Thyroid gland (tissue), 4 donors: ENCODE measurements around the gene BSN. TPM values are rescaled to one million over a fixed set of nuclear protein-coding genes. Genes with fewer than 3 reads are reported as not detected.

ENCODE experiments used
- DNase-seq, 2 donors: peaks; one replicate each; pipeline ENCODE4 v3.0.0-alpha.2; 2019
- H3K27ac ChIP-seq, 3 donors: fragments of 200-600 bp; sonication (generic); 1 replicate in 2 of 3; 2 replicates in 1 of 3; pipeline ENCODE4 v1.5.1; 2016 to 2019; ENCODE audit warnings: mild to moderate bottlenecking in 1 of 3, moderate library complexity in 1 of 3
- H3K27me3 ChIP-seq: fragments of 200-600 bp; sonication (generic); one replicate; pipeline ENCODE4 v1.5.1; 2019
- H3K36me3 ChIP-seq, 2 donors: fragments of 200-600 bp; sonication (generic); one replicate each; pipeline ENCODE4 v1.5.1; 2016 to 2019
- H3K4me1 ChIP-seq, 2 donors: fragments of 200-600 bp; sonication (generic); one replicate each; pipeline ENCODE4 v1.5.1; 2017 to 2019
- H3K4me3 ChIP-seq, 3 donors: fragments of 200-600 bp; sonication (generic); replicated peaks in 1 of 3; 1 replicate in 2 of 3; 2 replicates in 1 of 3; pipeline ENCODE4 v1.5.1; 2016; ENCODE audit warnings: mild to moderate bottlenecking in 1 of 3
- H3K9me3 ChIP-seq: fragments of 200-600 bp; sonication (generic); one replicate; pipeline ENCODE4 v1.5.1; 2017
- POLR2A ChIP-seq, 2 donors: fragments of 450-650 bp; IDR thresholded peaks; one replicate each; pipeline ENCODE4 v1.6.1; 2017; ENCODE audit warnings: antibody characterized with exemption in 2 of 2, mild to moderate bottlenecking in 2 of 2, moderate library complexity in 1 of 2
- WGBS, 2 donors: methylation state at CpG; one replicate each; pipeline ENCODE4 v1.1.5; 2017; 5-methylcytosine and 5-hydroxymethylcytosine counted together
- intact Hi-C: fragments of 100-400 bp; cut with DNase I; formaldehyde crosslinking; loops from one replicate; pipeline ENCODE4 v1.15.1; 2023
- total RNA-seq, 4 donors: library from RNA; depleted of rRNA; stranded (reverse); fragments of >200 nt; gene quantifications; one replicate each; pipeline ENCODE4 v1.2.3, GENCODE V29; 2016
- TF ChIP-seq, protein P1 (sequence below), 6 experiments: fragments of 200-600 bp in 3 of 6; fragments of 450-650 bp in 3 of 6; sonication (generic) in 3 of 6; IDR thresholded peaks; one replicate each; pipeline ENCODE4 v1.5.1; 2016 to 2019; ENCODE audit warnings: antibody characterized with exemption in 6 of 6, mild to moderate bottlenecking in 2 of 6, inconsistent platforms in 1 of 6, moderate library complexity in 1 of 6

Gene BSN
- total RNA-seq, 4 donors from 2014 or later = 0.56 to 1.8 (median 0.99) TPM

DNA sequence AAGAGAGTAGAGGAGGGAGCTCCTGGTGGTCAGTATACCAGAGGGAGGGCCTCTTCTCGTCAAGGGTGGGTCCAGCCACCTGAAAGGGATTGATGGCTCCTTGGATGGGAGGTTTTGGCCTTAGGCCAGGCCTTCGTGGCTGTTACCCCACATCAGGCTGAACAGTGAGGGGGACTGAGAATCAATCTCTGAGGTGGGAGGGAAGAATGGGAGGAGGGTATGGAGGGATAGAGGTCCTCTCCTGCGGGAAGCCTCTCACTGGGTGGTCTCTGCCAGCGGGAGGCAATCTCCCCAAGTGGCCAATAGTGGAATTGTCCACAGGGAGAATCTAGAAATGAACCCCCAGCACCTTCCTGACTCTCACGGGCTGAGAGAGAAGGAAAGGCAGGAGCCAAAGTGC, 53.5 kb downstream of the BSN start:
- DNase-seq = no peak
- 47 to 58% methylated on average over 5 of the region's 5 CpGs for WGBS, 2 donors
- H3K4me3 ChIP-seq = no peak overlapping the region

DNA sequence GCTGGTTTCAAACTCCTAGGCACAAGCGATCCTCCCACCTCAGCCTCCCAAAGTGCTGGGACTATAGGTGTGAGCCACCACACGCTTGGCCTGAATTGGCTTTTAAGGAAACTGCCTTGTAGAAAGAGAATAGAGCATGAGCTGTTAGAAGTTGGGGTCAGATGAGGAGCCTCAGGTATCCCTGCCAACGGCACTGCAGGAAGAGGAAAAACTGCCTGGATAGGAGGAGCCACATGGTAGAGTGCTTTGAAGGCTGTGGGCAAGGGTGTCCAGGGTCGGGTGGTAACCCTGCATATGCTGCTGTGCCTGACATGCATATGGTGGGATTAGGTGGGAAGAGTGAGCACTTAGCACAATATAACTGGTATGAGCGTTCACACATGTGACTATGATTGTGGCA, 55.0 kb downstream of the BSN start:
- H3K9me3 ChIP-seq = no peaks in the 10 kb centered on the region
- 70 to 77% methylated on average over 5 of the region's 5 CpGs for WGBS, 2 donors
- intact Hi-C loops = no loop called here
- TF ChIP-seq POLR2A (IDR thresholded peaks at IDR 0.05) = no peak
- TF ChIP-seq, protein P1, sequence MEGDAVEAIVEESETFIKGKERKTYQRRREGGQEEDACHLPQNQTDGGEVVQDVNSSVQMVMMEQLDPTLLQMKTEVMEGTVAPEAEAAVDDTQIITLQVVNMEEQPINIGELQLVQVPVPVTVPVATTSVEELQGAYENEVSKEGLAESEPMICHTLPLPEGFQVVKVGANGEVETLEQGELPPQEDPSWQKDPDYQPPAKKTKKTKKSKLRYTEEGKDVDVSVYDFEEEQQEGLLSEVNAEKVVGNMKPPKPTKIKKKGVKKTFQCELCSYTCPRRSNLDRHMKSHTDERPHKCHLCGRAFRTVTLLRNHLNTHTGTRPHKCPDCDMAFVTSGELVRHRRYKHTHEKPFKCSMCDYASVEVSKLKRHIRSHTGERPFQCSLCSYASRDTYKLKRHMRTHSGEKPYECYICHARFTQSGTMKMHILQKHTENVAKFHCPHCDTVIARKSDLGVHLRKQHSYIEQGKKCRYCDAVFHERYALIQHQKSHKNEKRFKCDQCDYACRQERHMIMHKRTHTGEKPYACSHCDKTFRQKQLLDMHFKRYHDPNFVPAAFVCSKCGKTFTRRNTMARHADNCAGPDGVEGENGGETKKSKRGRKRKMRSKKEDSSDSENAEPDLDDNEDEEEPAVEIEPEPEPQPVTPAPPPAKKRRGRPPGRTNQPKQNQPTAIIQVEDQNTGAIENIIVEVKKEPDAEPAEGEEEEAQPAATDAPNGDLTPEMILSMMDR (IDR thresholded peaks at IDR 0.05) = no peak
- H3K36me3 ChIP-seq = no peaks in the 10 kb centered on the region
- no peak overlapping the region for H3K4me3 ChIP-seq
- H3K27me3 ChIP-seq = no peaks in the 10 kb centered on the region
- H3K4me1 ChIP-seq = peaks cover 7 to 11% of the 10 kb centered on the region in 2 donors
- H3K27ac ChIP-seq = no peak overlapping the region
- DNase-seq = no peak

More for the DNA sequence above, 53.5 kb downstream of the BSN start:
- no peak for TF ChIP-seq POLR2A (IDR thresholded peaks at IDR 0.05)
- TF ChIP-seq, protein P1 (IDR thresholded peaks at IDR 0.05) = no peak
- Histone ChIP-seq H3K27ac (no peak overlapping the region), H3K27me3 (no peaks in the 10 kb centered on the region), H3K9me3 (no peaks in the 10 kb centered on the region), H3K36me3 (no peaks in the 10 kb centered on the region), H3K4me1 (peaks cover 7 to 11% of the 10 kb centered on the region in 2 donors)
- intact Hi-C loops = no loop called here

DNA sequence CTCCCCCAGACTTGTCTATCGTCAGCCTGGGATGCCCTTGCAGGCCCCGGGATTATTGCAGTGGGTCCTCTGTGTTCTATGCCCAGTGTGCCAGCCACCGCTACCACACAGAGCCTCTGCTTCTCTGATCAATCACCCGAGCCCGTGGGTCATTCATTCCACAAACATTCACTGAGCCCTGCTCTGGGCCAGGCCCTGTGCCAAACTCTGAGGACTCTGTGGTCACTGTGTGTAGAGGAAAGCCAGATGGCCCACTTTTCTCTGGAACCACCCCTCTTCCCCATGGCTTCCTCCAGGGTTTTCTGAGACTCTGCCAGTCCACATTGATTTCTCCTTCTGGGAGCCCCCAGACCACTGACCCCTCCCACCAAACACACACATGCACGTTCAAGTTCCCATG, 55.5 kb downstream of the BSN start:
- 28 to 35% methylated on average over 6 of the region's 6 CpGs for WGBS, 2 donors
- H3K27ac ChIP-seq = no peak overlapping the region
- no peak overlapping the region for H3K4me3 ChIP-seq
- H3K9me3 ChIP-seq = no peaks in the 10 kb centered on the region
- no peaks in the 10 kb centered on the region for H3K27me3 ChIP-seq
- DNase-seq = peak; percentile 91
- no peaks in the 10 kb centered on the region for H3K36me3 ChIP-seq
- TF ChIP-seq POLR2A (IDR thresholded peaks at IDR 0.05) = no peak
- TF ChIP-seq, protein P1 (IDR thresholded peaks at IDR 0.05) = no peak
- H3K4me1 ChIP-seq = peaks cover 7 to 11% of the 10 kb centered on the region in 2 donors
- intact Hi-C loops = no loop called here

DNA sequence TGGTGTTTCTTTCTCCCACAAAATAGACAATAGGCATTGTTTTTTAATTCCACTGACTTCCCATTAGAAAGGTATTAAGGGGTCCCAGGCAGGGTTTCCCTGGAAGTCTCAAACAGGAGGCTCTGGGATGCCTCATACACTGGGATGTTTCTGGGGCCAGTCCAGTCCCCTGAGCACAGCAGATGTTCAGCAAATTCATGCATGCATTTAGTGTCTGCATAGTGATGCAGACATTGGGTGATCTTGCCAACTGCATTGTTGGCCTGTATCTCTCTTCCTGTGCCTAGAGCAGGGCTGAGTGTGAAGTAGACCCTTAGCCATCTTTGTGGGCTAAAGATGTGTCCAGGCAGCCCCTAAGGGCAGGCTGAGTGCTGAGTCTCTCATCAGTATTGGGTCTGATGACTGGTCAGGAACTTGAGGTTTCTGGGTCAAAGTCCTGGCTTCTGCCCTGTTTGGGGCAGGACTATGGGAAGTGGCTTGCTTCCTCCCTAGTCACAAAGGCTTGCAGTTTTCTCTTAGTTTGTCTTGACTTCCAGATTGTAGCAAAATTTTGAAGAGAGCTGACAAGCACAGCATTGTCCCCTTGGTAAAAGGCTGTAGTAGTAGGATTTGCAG, 56.5 kb downstream of the BSN start:
- Histone ChIP-seq H3K4me1 (peaks cover 7 to 11% of the 10 kb centered on the region in 2 donors), H3K9me3 (no peaks in the 10 kb centered on the region), H3K27ac (no peak overlapping the region), H3K36me3 (no peaks in the 10 kb centered on the region), H3K27me3 (no peaks in the 10 kb centered on the region), H3K4me3 (no peak overlapping the region)
- intact Hi-C loops = no loop called here
- no peak for DNase-seq
- no peak for TF ChIP-seq POLR2A (IDR thresholded peaks at IDR 0.05)
- TF ChIP-seq, protein P1 (IDR thresholded peaks at IDR 0.05) = no peak

DNA sequence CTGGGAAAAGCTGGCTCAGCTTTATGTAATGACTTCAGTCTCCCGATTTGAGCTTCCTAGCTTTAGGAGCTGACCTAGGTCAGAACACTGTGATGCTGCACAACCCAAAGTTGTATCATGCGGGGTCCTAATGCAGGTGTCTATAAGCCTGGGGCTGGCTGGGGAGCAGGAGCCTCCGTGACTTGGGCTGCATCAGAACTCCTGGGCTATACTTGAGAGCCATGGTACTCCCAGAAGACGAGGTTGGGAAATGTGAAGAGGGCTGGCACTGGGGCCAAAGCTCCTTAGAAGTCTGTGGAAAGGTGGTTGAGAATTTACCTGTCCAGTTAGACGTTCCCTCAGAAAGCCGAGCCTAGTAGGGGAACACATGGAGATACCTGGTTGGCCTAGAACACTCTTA, 57.0 kb downstream of the BSN start:
- TF ChIP-seq, protein P1 (IDR thresholded peaks at IDR 0.05) = no peak
- TF ChIP-seq POLR2A (IDR thresholded peaks at IDR 0.05) = no peak
- WGBS, 2 donors = 76 to 93% methylated on average over 5 to 6 of the region's 6 CpGs
- H3K27ac ChIP-seq = no peak overlapping the region
- intact Hi-C loops = no loop called here
- H3K27me3 ChIP-seq = no peaks in the 10 kb centered on the region
- no peak overlapping the region for H3K4me3 ChIP-seq
- H3K4me1 ChIP-seq = peaks cover 7 to 11% of the 10 kb centered on the region in 2 donors
- DNase-seq = no peak
- no peaks in the 10 kb centered on the region for H3K9me3 ChIP-seq
- H3K36me3 ChIP-seq = no peaks in the 10 kb centered on the region
